ENCODE results near the gene RAD51B. TPM values are rescaled to one million over a fixed set of nuclear protein-coding genes. Genes with fewer than 3 reads are reported as not detected.

RAD51B gene
- total RNA-seq, 1 experiment from 2014 or later = 8.5 TPM

DNA sequence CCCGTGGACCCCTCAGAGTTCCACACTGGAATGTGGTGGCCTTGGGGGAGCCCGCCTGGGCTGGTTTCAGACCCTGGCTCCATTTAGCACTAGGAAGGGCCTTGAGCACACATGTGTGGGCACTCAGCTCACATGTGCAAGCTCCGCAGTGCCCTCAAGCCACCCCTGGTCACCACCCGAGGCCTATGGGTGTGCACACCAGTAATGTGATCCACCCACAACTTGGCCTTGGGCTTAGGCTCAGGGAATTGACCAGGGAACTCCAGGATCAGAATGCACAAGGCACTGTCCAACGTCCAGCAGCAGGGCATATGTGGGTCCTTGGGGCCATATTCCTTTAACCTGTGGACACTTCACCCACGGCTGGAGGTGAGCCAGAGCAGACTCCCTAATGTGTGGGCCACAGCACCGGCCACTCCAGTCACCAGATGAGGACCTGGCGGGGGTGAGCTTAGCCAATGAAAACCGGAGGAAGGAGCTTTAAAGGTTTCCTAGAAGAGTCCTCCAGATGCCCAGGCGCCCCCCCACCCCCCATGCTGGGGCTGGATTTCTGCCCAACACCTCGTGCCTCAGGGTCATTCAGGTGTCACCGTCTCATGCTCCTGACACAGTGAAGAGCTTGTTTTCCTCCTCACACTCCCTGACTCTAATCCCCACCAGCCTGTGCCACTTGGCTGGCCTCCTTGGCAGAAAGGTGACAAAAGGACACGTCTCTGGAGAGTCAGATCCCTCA is 764.1 kb downstream of the RAD51B start:
- Histone ChIP-seq H3K36me3 (ENCODE audit: control insufficient read depth, insufficient read depth, low read length) (no peaks in the 10 kb centered on the region), H3K27me3 (ENCODE audit: control insufficient read depth, insufficient read depth, low read length) (no peaks in the 10 kb centered on the region), H3K9me3 (ENCODE audit: control insufficient read depth, insufficient read depth, low read depth, low read length) (no peaks in the 10 kb centered on the region), H3K27ac (ENCODE audit: low read length) (no peak overlapping the region), H3K4me1 (ENCODE audit: control insufficient read depth, insufficient read depth, low read length) (no peaks in the 10 kb centered on the region; the same call in 1 of the 2 replicates), H3K4me3 (ENCODE audit: low read depth in 2 of 2, low read length in 2 of 2) (no peak overlapping the region)
- ATAC-seq (no peak), DNase-seq (ENCODE audit: low read depth, low spot score) (no peak)
- POLR2A ChIA-PET = no interaction called here
- BruUV-seq (replicated peaks) = no TSS peak
- TF ChIP-seq CTCF (IDR thresholded peaks at IDR 0.05) = no peak
- no peak for TF ChIP-seq POLR2AphosphoS5 (IDR thresholded peaks at IDR 0.05; ENCODE audit: low read depth, low read length)
- TF ChIP-seq, protein P1, sequence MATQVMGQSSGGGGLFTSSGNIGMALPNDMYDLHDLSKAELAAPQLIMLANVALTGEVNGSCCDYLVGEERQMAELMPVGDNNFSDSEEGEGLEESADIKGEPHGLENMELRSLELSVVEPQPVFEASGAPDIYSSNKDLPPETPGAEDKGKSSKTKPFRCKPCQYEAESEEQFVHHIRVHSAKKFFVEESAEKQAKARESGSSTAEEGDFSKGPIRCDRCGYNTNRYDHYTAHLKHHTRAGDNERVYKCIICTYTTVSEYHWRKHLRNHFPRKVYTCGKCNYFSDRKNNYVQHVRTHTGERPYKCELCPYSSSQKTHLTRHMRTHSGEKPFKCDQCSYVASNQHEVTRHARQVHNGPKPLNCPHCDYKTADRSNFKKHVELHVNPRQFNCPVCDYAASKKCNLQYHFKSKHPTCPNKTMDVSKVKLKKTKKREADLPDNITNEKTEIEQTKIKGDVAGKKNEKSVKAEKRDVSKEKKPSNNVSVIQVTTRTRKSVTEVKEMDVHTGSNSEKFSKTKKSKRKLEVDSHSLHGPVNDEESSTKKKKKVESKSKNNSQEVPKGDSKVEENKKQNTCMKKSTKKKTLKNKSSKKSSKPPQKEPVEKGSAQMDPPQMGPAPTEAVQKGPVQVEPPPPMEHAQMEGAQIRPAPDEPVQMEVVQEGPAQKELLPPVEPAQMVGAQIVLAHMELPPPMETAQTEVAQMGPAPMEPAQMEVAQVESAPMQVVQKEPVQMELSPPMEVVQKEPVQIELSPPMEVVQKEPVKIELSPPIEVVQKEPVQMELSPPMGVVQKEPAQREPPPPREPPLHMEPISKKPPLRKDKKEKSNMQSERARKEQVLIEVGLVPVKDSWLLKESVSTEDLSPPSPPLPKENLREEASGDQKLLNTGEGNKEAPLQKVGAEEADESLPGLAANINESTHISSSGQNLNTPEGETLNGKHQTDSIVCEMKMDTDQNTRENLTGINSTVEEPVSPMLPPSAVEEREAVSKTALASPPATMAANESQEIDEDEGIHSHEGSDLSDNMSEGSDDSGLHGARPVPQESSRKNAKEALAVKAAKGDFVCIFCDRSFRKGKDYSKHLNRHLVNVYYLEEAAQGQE (IDR thresholded peaks at IDR 0.05; ENCODE audit: insufficient read depth in 1 of 2, low read depth in 2 of 2, low read length in 1 of 2) = no peak
- no peak for TF ChIP-seq SIN3A (IDR thresholded peaks at IDR 0.05; ENCODE audit: borderline replicate concordance, insufficient read depth, low read depth, low read length)
- TF ChIP-seq TCF7L2 (IDR thresholded peaks at IDR 0.05; ENCODE audit: low read depth, low read length) = no peak
- CTCF ChIA-PET = no interaction called here
- intact Hi-C loops (cut with micrococcal nuclease; ENCODE audit: unreplicated experiment) (no loop called here), in situ Hi-C loops (cut with HindIII; ENCODE audit: low pct_unique_long_range_greater_than_20kb, low sequenced_read_pairs) (no loop called here)

DNA sequence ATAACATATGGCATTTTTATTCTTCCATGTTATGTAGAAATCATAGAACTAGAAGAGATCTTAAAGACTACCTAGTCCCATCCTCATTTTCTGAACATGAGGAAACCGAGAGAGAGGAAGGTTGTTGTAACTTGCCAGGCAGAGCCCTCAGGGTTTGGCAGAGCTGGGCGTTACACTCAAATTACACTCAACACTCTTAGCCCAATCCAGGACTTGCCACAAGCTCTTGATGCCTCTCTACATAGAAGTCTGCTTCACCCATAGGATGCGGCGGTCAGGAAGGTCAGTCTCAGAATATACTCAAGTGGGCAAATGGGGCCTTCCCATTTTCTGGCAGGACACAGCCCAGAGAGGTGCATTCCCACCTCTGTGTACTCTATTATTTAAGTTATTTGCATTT is 765.2 kb downstream of the RAD51B start:
- CTCF ChIA-PET = no interaction called here
- POLR2A ChIA-PET = no interaction called here
- BruUV-seq (replicated peaks) = no TSS peak
- no peaks in the 10 kb centered on the region for H3K27me3 ChIP-seq (ENCODE audit: control insufficient read depth, insufficient read depth, low read length)
- no peaks in the 10 kb centered on the region for H3K9me3 ChIP-seq (ENCODE audit: control insufficient read depth, insufficient read depth, low read depth, low read length)
- DNase-seq (ENCODE audit: low read depth, low spot score) (no peak), ATAC-seq (no peak)
- in situ Hi-C loops (cut with HindIII; ENCODE audit: low pct_unique_long_range_greater_than_20kb, low sequenced_read_pairs) (no loop called here), intact Hi-C loops (cut with micrococcal nuclease; ENCODE audit: unreplicated experiment) (no loop called here)
- H3K4me3 ChIP-seq (ENCODE audit: low read depth in 2 of 2, low read length in 2 of 2) = no peak overlapping the region
- no peaks in the 10 kb centered on the region for H3K36me3 ChIP-seq (ENCODE audit: control insufficient read depth, insufficient read depth, low read length)
- no peak overlapping the region for H3K27ac ChIP-seq (ENCODE audit: low read length)
- TF ChIP-seq POLR2AphosphoS5 (IDR thresholded peaks at IDR 0.05; ENCODE audit: low read depth, low read length) (no peak), TCF7L2 (IDR thresholded peaks at IDR 0.05; ENCODE audit: low read depth, low read length) (no peak), CTCF (IDR thresholded peaks at IDR 0.05) (no peak), SIN3A (IDR thresholded peaks at IDR 0.05; ENCODE audit: borderline replicate concordance, insufficient read depth, low read depth, low read length) (no peak)
- TF ChIP-seq, protein P1 (IDR thresholded peaks at IDR 0.05; ENCODE audit: insufficient read depth in 1 of 2, low read depth in 2 of 2, low read length in 1 of 2) = no peak
- H3K4me1 ChIP-seq (ENCODE audit: control insufficient read depth, insufficient read depth, low read length) = no peaks in the 10 kb centered on the region; the same call in 1 of the 2 replicates
